OCI-LY1 (cell line): Measurements from ENCODE around the gene IL4R.

Experiments
- CTCF ChIP-seq: fragments of 200-600 bp; sonication (generic), shearing (Covaris generic); IDR thresholded peaks from 2 replicates; pipeline ENCODE4 v1.5.1; 2017; ENCODE audit warnings: mild to moderate bottlenecking, antibody characterized with exemption, low read length, moderate library complexity, mixed read lengths
- EZH2 ChIP-seq: fragments of 200-600 bp; sonication (generic), shearing (Covaris generic); IDR thresholded peaks from 2 replicates; pipeline ENCODE4 v1.8.0; 2017; ENCODE audit warnings: borderline replicate concordance, mixed run types, mild to moderate bottlenecking, antibody characterized with exemption, low read length, moderate library complexity, mixed read lengths

- no peak for TF ChIP-seq CTCF
- no peak for TF ChIP-seq EZH2
Measured at GRCh38 chr16:27317320-27317719, 3.5 kb downstream of the IL4R start.
